Measurements from ENCODE around the gene VPS51.

DNA sequence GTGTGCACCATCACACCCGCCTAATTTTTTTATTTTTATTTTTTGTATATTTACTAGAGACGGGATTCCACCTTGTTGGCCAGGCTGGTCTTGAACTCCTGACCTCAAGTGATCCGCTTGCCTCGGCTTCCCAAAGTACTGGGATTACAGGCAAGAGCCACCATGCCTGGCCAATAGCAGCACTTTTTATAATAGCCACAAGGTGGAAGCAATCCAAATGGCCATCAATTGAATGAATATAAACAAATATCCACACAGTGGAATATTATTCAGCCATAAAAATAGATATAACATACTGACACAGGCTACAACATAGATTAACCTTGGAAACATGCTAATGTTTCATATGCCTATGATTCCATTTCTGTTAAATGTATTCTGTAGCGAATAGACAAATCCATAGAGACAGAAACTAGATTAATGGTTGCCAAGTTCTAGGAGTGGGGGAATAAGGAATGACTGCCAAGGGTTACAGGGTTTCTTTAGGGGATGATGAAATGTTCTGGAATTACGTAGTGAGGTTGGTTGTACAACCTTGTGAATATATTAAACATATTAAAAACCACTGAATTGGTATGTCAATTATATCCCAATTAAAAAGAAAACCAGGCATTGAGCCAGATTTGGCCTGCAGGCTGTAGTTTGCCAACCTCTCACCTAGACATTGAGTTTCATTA lies 4.8 kb downstream of the VPS51 start:
- no peak for TF ChIP-seq POLR2A (IDR thresholded peaks at IDR 0.05)
- TF ChIP-seq, protein P1, sequence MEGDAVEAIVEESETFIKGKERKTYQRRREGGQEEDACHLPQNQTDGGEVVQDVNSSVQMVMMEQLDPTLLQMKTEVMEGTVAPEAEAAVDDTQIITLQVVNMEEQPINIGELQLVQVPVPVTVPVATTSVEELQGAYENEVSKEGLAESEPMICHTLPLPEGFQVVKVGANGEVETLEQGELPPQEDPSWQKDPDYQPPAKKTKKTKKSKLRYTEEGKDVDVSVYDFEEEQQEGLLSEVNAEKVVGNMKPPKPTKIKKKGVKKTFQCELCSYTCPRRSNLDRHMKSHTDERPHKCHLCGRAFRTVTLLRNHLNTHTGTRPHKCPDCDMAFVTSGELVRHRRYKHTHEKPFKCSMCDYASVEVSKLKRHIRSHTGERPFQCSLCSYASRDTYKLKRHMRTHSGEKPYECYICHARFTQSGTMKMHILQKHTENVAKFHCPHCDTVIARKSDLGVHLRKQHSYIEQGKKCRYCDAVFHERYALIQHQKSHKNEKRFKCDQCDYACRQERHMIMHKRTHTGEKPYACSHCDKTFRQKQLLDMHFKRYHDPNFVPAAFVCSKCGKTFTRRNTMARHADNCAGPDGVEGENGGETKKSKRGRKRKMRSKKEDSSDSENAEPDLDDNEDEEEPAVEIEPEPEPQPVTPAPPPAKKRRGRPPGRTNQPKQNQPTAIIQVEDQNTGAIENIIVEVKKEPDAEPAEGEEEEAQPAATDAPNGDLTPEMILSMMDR (IDR thresholded peaks at IDR 0.05) = no peak
